NT2/D1 (cell line): ENCODE results near the gene MYO7B.

Experiments
- DNase-seq: peaks from one replicate; pipeline ENCODE4 v3.0.0-alpha.2; 2011; ENCODE audit warnings: low read depth, low spot score
- H3K27me3 ChIP-seq: 2 replicates; pipeline ENCODE4 v1.6.0; 2011; ENCODE audit warnings: mild to moderate bottlenecking; ENCODE audit not compliant: insufficient read length, insufficient read depth
- H3K36me3 ChIP-seq: 2 replicates; pipeline ENCODE4 v1.6.1; 2011; ENCODE audit warnings: mild to moderate bottlenecking, low read length, mixed read lengths; ENCODE audit not compliant: insufficient read depth, insufficient read length
- H3K4me1 ChIP-seq: 2 replicates; pipeline ENCODE4 v1.5.1; 2011; ENCODE audit not compliant: insufficient read depth, insufficient read length
- H3K4me3 ChIP-seq: 2 replicates; pipeline ENCODE4 v1.5.1; 2011; ENCODE audit warnings: low read depth; ENCODE audit not compliant: insufficient read length
- H3K9ac ChIP-seq: 2 replicates; pipeline ENCODE4 v1.6.0; 2011; ENCODE audit warnings: low read depth; ENCODE audit not compliant: insufficient read length
- H3K9me3 ChIP-seq: 2 replicates; pipeline ENCODE4 v1.5.1; 2011; ENCODE audit warnings: mild to moderate bottlenecking, low read length; ENCODE audit not compliant: insufficient read depth
- SUZ12 ChIP-seq: IDR thresholded peaks from 2 replicates; pipeline ENCODE4 v1.6.1; 2011; ENCODE audit not compliant: insufficient read length, insufficient read depth; ENCODE audit errors: extremely low read depth
- YY1 ChIP-seq: IDR thresholded peaks from 2 replicates; pipeline ENCODE4 v1.6.1; 2011; ENCODE audit not compliant: insufficient read length, insufficient read depth
- ZNF274 ChIP-seq: IDR thresholded peaks from 2 replicates; pipeline ENCODE4 v1.6.1; 2011; ENCODE audit warnings: mild to moderate bottlenecking, low read depth, low read length

MYO7B gene

DNA sequence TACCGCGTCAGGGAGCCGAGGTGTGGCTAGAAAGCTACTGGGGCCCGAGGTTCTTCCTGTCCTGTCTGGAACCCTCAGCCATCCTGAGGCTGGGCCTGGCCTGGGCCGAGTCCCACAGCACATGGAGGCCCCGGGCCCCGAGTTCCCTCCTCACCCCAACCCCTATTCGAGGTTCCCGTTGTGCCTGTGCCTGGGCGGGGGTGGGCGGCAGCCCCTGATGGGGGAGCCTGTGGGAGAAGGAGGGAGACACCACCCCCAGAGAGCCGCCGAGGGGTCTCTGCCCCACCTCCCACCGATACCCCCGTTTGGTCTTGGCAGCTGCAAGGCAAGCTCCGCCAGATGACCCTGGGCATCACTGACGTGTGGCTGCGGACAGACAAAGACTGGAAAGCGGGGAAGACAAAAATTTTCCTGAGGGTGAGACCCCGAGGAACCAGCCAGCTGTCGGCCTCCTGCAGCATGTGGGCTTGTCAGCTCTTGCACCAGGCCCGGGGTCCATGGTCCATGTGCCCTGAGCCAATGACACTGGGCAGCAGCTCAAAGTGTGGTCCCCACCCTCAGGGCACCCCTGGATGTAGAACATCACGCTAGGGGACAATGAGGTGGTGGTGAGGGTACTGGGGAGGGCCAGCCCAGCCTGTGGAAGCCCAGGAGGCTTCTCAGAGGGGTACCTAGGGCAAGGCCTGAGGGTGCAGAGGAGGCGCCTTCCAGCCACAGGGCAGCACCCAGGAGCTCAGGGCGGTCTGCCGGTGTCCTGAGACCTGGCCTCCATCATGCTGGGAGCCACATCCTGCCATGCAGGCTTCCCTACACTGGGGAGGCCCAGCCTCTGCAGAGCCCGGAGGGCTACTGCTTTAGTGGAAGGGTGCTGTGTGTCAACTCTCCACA is 58.0 kb downstream of the MYO7B start:
- no peak for DNase-seq
- Histone ChIP-seq H3K36me3 (no peaks in the 10 kb centered on the region), H3K9me3 (no peaks in the 10 kb centered on the region), H3K27me3 (no peaks in the 10 kb centered on the region), H3K4me3 (no peak overlapping the region), H3K9ac (no peak overlapping the region), H3K4me1 (no peaks in the 10 kb centered on the region)
- no peak for TF ChIP-seq SUZ12
- no peak for TF ChIP-seq ZNF274
- TF ChIP-seq YY1 = no peak

DNA sequence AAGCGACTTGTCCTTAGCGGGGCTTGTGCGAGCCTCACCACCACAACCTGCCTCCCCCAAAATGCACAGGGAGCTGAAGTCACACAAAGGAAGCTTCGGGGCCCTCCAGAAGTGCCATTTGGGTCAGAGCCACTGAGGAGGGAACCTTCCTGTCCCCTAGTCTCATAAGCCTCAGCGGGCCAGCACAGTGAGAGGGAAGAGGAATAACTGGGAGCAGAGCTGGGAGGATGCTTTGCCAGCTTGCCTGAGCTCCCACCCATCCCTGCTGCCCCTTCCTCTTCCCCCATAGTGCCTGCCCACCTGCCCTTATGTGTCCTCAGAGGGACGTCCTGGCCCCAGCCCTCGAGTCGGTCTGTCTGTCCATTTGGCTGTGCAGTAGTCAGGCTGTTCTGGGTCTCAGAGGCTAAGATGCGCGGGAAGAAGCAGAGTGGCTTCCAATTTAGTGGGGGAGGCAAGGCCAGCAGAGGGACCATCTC is 58.7 kb downstream of the MYO7B start:
- Histone ChIP-seq H3K4me3 (no peak overlapping the region), H3K27me3 (no peaks in the 10 kb centered on the region), H3K4me1 (no peaks in the 10 kb centered on the region), H3K9me3 (no peaks in the 10 kb centered on the region), H3K9ac (no peak overlapping the region), H3K36me3 (no peaks in the 10 kb centered on the region)
- DNase-seq = no peak
- no peak for TF ChIP-seq SUZ12
- TF ChIP-seq ZNF274 = no peak
- TF ChIP-seq YY1 = no peak

DNA sequence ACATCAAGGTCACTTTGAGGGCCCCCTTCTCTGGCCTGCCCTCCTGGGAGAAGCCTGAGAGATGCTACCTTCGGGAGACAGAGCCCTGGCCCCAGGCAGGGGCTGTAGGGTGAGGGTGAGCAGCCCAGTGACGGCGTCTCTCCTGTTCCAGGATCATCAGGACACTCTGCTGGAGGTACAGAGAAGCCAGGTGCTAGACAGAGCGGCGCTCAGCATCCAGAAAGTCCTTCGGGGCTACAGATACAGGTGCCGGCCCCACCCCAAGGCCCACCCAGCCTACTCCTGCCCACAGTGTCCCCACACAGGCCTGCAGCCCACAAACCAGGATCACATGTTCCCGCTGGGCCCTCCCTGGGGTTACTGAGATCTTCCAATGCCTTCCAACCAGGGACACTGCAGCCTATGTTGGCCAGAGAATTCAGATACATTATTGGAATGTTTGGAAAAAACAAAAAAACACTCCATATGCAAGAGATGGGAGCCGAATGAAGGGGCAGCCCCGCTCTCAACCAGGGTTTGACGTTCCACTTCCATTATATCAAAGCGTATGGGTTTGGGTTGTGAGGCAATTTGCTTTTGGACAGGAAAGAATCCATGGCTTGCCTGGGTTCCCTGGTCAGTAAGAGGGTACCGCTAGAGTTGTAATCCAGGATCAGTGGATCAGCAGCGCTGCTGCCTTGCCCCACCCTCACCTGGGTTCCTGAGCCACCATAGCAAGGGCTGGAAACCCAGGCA is 61.0 kb downstream of the MYO7B start:
- H3K9me3 ChIP-seq = no peaks in the 10 kb centered on the region
- no peak overlapping the region for H3K4me3 ChIP-seq
- no peaks in the 10 kb centered on the region for H3K36me3 ChIP-seq
- no peak for TF ChIP-seq YY1
- no peak for TF ChIP-seq SUZ12
- TF ChIP-seq ZNF274 = no peak
- H3K9ac ChIP-seq = no peak overlapping the region
- no peak for DNase-seq
- H3K27me3 ChIP-seq = no peaks in the 10 kb centered on the region
- no peaks in the 10 kb centered on the region for H3K4me1 ChIP-seq

DNA sequence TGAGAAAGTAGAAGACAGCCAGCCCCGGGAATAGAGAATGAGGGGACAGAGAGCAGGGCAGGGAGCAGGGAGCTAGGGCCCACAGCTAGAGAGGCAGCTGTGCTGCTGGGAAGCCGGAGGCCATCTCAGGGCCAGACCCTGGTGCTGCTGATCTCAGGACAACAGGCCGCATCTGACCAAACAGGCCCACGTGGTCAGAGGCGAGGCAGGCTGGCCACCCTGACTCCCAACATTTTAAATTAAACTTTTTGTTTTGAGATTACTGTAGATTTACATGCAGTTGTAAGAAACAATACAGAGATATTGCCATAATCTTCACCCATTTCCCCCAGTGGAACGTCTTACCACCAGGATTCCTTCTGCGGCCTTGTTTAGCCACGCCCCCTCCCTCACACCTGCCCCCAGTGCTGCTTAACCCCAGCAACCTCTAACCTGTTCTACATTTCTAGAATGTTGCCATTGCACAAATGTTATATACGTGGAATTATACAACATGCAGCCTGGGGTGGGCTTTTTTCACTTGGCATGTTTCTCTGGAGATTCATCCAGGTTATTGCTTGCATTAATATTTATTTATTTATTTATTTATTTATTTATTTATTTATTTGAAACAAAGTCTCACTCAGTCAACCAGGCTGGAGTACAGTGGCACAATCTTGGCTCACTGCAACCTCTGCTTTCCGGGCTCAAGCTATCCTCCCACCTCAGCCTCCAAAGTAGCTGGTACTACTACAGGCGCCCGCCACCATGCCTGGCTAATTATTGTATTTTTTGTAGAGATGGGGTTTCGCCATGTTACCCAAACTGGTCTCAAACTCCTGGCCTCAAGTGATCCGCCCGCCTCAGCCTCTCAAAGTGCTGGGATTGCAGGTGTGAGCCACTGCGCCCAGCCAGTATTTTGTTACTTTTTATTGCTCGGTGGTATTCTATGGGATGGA is 61.8 kb downstream of the MYO7B start:
- no peak for TF ChIP-seq ZNF274
- TF ChIP-seq YY1 = no peak
- no peak for TF ChIP-seq SUZ12
- Histone ChIP-seq H3K27me3 (no peaks in the 10 kb centered on the region), H3K9ac (no peak overlapping the region), H3K36me3 (no peaks in the 10 kb centered on the region), H3K4me1 (no peaks in the 10 kb centered on the region), H3K9me3 (peaks cover 4% of the 10 kb centered on the region; the same call in 1 of the 2 replicates), H3K4me3 (no peak overlapping the region)
- DNase-seq = no peak

DNA sequence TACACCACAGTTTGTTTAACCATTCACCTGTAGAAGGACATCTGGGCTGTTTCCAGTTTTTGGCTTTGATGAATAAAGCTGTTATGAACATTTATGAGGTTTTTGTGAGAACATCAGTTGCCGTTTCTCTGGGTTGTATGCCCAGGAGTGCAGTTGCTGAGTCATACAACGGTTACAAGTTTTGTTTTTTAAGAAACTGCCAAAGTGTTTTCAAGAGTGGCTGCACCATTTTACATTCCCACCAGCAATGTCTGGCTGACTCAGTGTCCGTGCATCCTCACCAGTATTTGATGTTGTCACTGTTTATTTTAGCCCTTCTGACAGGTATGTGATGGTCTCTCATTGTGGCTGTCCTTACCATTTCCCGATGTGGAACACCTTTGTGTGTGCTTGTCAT is 62.5 kb downstream of the MYO7B start:
- H3K4me1 ChIP-seq = no peaks in the 10 kb centered on the region
- H3K36me3 ChIP-seq = no peaks in the 10 kb centered on the region
- no peak overlapping the region for H3K4me3 ChIP-seq
- no peak overlapping the region for H3K9ac ChIP-seq
- H3K9me3 ChIP-seq = peaks cover 11% of the 10 kb centered on the region; the same call in 1 of the 2 replicates
- no peak for DNase-seq
- no peaks in the 10 kb centered on the region for H3K27me3 ChIP-seq
- TF ChIP-seq ZNF274 (no peak), SUZ12 (no peak), YY1 (no peak)

DNA sequence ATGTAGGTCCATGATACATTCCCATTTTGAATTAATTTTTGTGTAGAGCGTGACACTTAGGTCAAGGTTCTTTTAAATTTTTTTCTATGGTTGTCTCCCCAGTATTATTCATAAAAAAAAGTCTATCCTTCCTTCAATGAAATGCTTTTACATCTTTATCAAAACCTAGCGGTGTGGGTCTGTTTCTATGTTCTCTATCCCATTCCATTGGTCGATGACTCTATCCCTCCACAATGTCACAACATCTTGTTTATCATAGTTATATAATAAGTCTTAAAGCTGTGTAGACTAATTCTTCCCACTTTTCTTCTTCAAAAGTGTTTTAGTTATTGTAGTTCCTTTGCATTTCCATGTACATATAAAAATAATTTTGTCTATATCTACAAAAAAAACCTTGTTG is 63.2 kb downstream of the MYO7B start:
- TF ChIP-seq SUZ12 (no peak), YY1 (no peak), ZNF274 (no peak)
- Histone ChIP-seq H3K27me3 (no peaks in the 10 kb centered on the region), H3K36me3 (no peaks in the 10 kb centered on the region), H3K9me3 (peaks cover 16% of the 10 kb centered on the region; the same call in 1 of the 2 replicates), H3K9ac (no peak overlapping the region), H3K4me3 (no peak overlapping the region), H3K4me1 (no peaks in the 10 kb centered on the region)
- no peak for DNase-seq
